SK-N-SH treated with all-trans-retinoic acid at 6 μM for 48 hours (cell line): ENCODE measurements around the gene CDC42SE1.

Experiments used
- ATAC-seq: fragments of 200-7000 bp; cut with Tn5 transposase; 3 replicates; pipeline ENCODE4 v1.9.1; 2020; ENCODE audit warnings: mild to moderate bottlenecking, moderate library complexity
- ARNTL ChIP-seq: fragments of 450-650 bp; formaldehyde crosslinking; IDR thresholded peaks from 2 replicates; pipeline ENCODE4 v1.5.0; 2020; ENCODE audit warnings: low read depth, mild to moderate bottlenecking, moderate library complexity, borderline replicate concordance
- BACH2 ChIP-seq: fragments of 250-450 bp; sonication (Bioruptor Pico); IDR thresholded peaks from 2 replicates; pipeline ENCODE4 v1.9.0; 2021; ENCODE audit warnings: mild to moderate bottlenecking, borderline replicate concordance
- CSDC2 ChIP-seq: fragments of 250-450 bp; sonication (Bioruptor Pico); IDR thresholded peaks from 2 replicates; pipeline ENCODE4 v1.5.0; 2020; ENCODE audit warnings: mild to moderate bottlenecking, moderate library complexity
- CSRNP3 ChIP-seq: fragments of 250-450 bp; sonication (Bioruptor Pico); IDR thresholded peaks from 2 replicates; pipeline ENCODE4 v1.5.1; 2021; ENCODE audit warnings: mild to moderate bottlenecking, moderate library complexity
- ISL1 ChIP-seq: fragments of 250-450 bp; sonication (Bioruptor Pico); IDR thresholded peaks from 2 replicates; pipeline ENCODE4 v2.1.2; 2022; ENCODE audit warnings: mild to moderate bottlenecking, moderate library complexity
- OSR1 ChIP-seq: fragments of 250-450 bp; sonication (Bioruptor Pico); IDR thresholded peaks from 2 replicates; pipeline ENCODE4 v1.8.0; 2022; ENCODE audit warnings: moderate library complexity, mild to moderate bottlenecking, inconsistent platforms
- PPARA ChIP-seq: fragments of 250-450 bp; sonication (Bioruptor Pico); IDR thresholded peaks from 2 replicates; pipeline ENCODE4 v1.5.0; 2020; ENCODE audit warnings: mild to moderate bottlenecking, borderline replicate concordance
- RARB ChIP-seq: fragments of 250-450 bp; sonication (Bioruptor Pico); IDR thresholded peaks from 2 replicates; pipeline ENCODE4 v1.8.0; 2021; ENCODE audit warnings: mild to moderate bottlenecking, moderate library complexity
- SNAI2 ChIP-seq: fragments of 250-450 bp; sonication (Bioruptor Pico); IDR thresholded peaks from 2 replicates; pipeline ENCODE4 v1.5.0; 2020; ENCODE audit warnings: mild to moderate bottlenecking, moderate library complexity
- TCF4 ChIP-seq: fragments of 250-450 bp; sonication (Bioruptor Pico); IDR thresholded peaks from 2 replicates; pipeline ENCODE4 v1.8.0; 2021; ENCODE audit warnings: mild to moderate bottlenecking, moderate library complexity, borderline replicate concordance
- TOX ChIP-seq: fragments of 250-450 bp; sonication (Bioruptor Pico); IDR thresholded peaks from 2 replicates; pipeline ENCODE4 v1.8.0; 2021; ENCODE audit warnings: mild to moderate bottlenecking, moderate library complexity, borderline replicate concordance
- ZC3H10 ChIP-seq: fragments of 250-450 bp; sonication (Bioruptor Pico); IDR thresholded peaks from 2 replicates; pipeline ENCODE4 v1.5.1; 2021; ENCODE audit warnings: mild to moderate bottlenecking, moderate library complexity
- ZFP3 ChIP-seq: fragments of 250-450 bp; sonication (Bioruptor Pico); IDR thresholded peaks from 2 replicates; pipeline ENCODE4 v1.5.0; 2020; ENCODE audit warnings: mild to moderate bottlenecking, moderate library complexity
- ZFP30 ChIP-seq: fragments of 450-650 bp; formaldehyde crosslinking; IDR thresholded peaks from 2 replicates; pipeline ENCODE4 v1.5.0; 2022; ENCODE audit warnings: mild to moderate bottlenecking, moderate library complexity
- ZNF565 ChIP-seq: fragments of 450-650 bp; formaldehyde crosslinking; conservative IDR thresholded peaks from 2 replicates; pipeline ENCODE4 v1.5.0; 2020; ENCODE audit warnings: low read depth, mild to moderate bottlenecking, moderate library complexity
- ZNF70 ChIP-seq: fragments of 450-650 bp; formaldehyde crosslinking; IDR thresholded peaks from 2 replicates; pipeline ENCODE4 v1.5.0; 2020; ENCODE audit warnings: mild to moderate bottlenecking, moderate library complexity
- ZNF8 ChIP-seq: fragments of 450-650 bp; formaldehyde crosslinking; IDR thresholded peaks from 2 replicates; pipeline ENCODE4 v1.5.0; 2020; ENCODE audit warnings: mild to moderate bottlenecking, moderate library complexity
- TF ChIP-seq, protein P1 (sequence below): fragments of 250-450 bp; sonication (Bioruptor Pico); IDR thresholded peaks from 2 replicates; pipeline ENCODE4 v1.8.0; 2021; ENCODE audit warnings: low read depth, mild to moderate bottlenecking, moderate library complexity, borderline replicate concordance
- TF ChIP-seq, protein P2 (sequence below): fragments of 250-450 bp; sonication (Bioruptor Pico); IDR thresholded peaks from 2 replicates; pipeline ENCODE4 v1.8.0; 2020; ENCODE audit warnings: mild to moderate bottlenecking, moderate library complexity, borderline replicate concordance
- TF ChIP-seq, protein P3 (sequence below): fragments of 250-450 bp; sonication (Bioruptor Pico); IDR thresholded peaks from 2 replicates; pipeline ENCODE4 v1.5.1; 2020; ENCODE audit warnings: low read depth, mild to moderate bottlenecking, moderate library complexity
- TF ChIP-seq, protein P4 (sequence below): fragments of 250-450 bp; sonication (Bioruptor Pico); IDR thresholded peaks from 2 replicates; pipeline ENCODE4 v1.5.0; 2020; ENCODE audit warnings: mild to moderate bottlenecking, moderate library complexity

Gene CDC42SE1

GRCh38 chr1:151011154-151011850, 48.1 kb downstream of the CDC42SE1 start:
- no peak for TF ChIP-seq ZNF8 (CRISPR knock-in tag)
- no peak for TF ChIP-seq ZNF70 (CRISPR knock-in tag)
- TF ChIP-seq TCF4 (CRISPR knock-in tag) = no peak
- TF ChIP-seq, protein P1, sequence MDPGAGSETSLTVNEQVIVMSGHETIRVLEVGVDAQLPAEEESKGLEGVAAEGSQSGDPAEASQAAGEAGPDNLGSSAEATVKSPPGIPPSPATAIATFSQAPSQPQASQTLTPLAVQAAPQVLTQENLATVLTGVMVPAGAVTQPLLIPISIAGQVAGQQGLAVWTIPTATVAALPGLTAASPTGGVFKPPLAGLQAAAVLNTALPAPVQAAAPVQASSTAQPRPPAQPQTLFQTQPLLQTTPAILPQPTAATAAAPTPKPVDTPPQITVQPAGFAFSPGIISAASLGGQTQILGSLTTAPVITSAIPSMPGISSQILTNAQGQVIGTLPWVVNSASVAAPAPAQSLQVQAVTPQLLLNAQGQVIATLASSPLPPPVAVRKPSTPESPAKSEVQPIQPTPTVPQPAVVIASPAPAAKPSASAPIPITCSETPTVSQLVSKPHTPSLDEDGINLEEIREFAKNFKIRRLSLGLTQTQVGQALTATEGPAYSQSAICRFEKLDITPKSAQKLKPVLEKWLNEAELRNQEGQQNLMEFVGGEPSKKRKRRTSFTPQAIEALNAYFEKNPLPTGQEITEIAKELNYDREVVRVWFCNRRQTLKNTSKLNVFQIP (CRISPR knock-in tag) = no peak
- no peak for TF ChIP-seq ARNTL
- TF ChIP-seq, protein P2, sequence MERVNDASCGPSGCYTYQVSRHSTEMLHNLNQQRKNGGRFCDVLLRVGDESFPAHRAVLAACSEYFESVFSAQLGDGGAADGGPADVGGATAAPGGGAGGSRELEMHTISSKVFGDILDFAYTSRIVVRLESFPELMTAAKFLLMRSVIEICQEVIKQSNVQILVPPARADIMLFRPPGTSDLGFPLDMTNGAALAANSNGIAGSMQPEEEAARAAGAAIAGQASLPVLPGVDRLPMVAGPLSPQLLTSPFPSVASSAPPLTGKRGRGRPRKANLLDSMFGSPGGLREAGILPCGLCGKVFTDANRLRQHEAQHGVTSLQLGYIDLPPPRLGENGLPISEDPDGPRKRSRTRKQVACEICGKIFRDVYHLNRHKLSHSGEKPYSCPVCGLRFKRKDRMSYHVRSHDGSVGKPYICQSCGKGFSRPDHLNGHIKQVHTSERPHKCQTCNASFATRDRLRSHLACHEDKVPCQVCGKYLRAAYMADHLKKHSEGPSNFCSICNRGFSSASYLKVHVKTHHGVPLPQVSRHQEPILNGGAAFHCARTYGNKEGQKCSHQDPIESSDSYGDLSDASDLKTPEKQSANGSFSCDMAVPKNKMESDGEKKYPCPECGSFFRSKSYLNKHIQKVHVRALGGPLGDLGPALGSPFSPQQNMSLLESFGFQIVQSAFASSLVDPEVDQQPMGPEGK (CRISPR knock-in tag) = no peak
- no peak for TF ChIP-seq CSRNP3 (CRISPR knock-in tag)
- TF ChIP-seq OSR1 (CRISPR knock-in tag) = no peak
- TF ChIP-seq ZFP30 (CRISPR knock-in tag) = no peak
- no peak for TF ChIP-seq BACH2 (CRISPR knock-in tag)
- TF ChIP-seq RARB = no peak
- TF ChIP-seq ZFP3 (CRISPR knock-in tag) = no peak
- TF ChIP-seq ISL1 (CRISPR knock-in tag) = no peak
- no peak for TF ChIP-seq CSDC2 (CRISPR knock-in tag)
- TF ChIP-seq, protein P3, sequence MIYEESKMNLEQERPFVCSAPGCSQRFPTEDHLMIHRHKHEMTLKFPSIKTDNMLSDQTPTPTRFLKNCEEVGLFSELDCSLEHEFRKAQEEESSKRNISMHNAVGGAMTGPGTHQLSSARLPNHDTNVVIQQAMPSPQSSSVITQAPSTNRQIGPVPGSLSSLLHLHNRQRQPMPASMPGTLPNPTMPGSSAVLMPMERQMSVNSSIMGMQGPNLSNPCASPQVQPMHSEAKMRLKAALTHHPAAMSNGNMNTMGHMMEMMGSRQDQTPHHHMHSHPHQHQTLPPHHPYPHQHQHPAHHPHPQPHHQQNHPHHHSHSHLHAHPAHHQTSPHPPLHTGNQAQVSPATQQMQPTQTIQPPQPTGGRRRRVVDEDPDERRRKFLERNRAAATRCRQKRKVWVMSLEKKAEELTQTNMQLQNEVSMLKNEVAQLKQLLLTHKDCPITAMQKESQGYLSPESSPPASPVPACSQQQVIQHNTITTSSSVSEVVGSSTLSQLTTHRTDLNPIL (CRISPR knock-in tag) = no peak
- no peak for TF ChIP-seq PPARA
- no peak for TF ChIP-seq ZNF565
- TF ChIP-seq TOX = no peak
- ATAC-seq = no peak

- no peak for ATAC-seq
- TF ChIP-seq, protein P4, sequence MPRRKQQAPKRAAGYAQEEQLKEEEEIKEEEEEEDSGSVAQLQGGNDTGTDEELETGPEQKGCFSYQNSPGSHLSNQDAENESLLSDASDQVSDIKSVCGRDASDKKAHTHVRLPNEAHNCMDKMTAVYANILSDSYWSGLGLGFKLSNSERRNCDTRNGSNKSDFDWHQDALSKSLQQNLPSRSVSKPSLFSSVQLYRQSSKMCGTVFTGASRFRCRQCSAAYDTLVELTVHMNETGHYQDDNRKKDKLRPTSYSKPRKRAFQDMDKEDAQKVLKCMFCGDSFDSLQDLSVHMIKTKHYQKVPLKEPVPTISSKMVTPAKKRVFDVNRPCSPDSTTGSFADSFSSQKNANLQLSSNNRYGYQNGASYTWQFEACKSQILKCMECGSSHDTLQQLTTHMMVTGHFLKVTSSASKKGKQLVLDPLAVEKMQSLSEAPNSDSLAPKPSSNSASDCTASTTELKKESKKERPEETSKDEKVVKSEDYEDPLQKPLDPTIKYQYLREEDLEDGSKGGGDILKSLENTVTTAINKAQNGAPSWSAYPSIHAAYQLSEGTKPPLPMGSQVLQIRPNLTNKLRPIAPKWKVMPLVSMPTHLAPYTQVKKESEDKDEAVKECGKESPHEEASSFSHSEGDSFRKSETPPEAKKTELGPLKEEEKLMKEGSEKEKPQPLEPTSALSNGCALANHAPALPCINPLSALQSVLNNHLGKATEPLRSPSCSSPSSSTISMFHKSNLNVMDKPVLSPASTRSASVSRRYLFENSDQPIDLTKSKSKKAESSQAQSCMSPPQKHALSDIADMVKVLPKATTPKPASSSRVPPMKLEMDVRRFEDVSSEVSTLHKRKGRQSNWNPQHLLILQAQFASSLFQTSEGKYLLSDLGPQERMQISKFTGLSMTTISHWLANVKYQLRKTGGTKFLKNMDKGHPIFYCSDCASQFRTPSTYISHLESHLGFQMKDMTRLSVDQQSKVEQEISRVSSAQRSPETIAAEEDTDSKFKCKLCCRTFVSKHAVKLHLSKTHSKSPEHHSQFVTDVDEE (CRISPR knock-in tag) = no peak
- no peak for TF ChIP-seq TOX
- TF ChIP-seq ZFP30 (CRISPR knock-in tag) = no peak
- TF ChIP-seq ZC3H10 (CRISPR knock-in tag) = no peak
- TF ChIP-seq ARNTL = no peak
- no peak for TF ChIP-seq OSR1 (CRISPR knock-in tag)
- TF ChIP-seq, protein P2 (CRISPR knock-in tag) = no peak
- TF ChIP-seq SNAI2 = no peak
- no peak for TF ChIP-seq ISL1 (CRISPR knock-in tag)
- no peak for TF ChIP-seq ZNF70 (CRISPR knock-in tag)
- no peak for TF ChIP-seq RARB
- TF ChIP-seq, protein P3 (CRISPR knock-in tag) = no peak
- TF ChIP-seq BACH2 (CRISPR knock-in tag) = no peak
Measured at GRCh38 chr1:151010346-151010726, 49.1 kb downstream of the CDC42SE1 start.
